AG10803 (cell line): Measurements from ENCODE around the gene CACHD1.

Source experiments
- DNase-seq: peaks from one replicate; pipeline ENCODE4 v3.0.0; 2010; ENCODE audit warnings: low read depth
- H3K4me3 ChIP-seq: 2 replicates; pipeline ENCODE4 v1.5.1; 2011; ENCODE audit warnings: mild to moderate bottlenecking, low read length, control low read depth
- CTCF ChIP-seq: conservative IDR thresholded peaks from 2 replicates; pipeline ENCODE4 v1.5.1; 2011; ENCODE audit warnings: mild to moderate bottlenecking, low read length, control low read depth, inconsistent platforms

Gene CACHD1

GRCh38 chr1:64546013-64546412, 76.1 kb downstream of the CACHD1 start:
- no peak for TF ChIP-seq CTCF
- no peak overlapping the region for H3K4me3 ChIP-seq
- no peak for DNase-seq

GRCh38 chr1:64549464-64550239, 79.7 kb downstream of the CACHD1 start:
- DNase-seq = no peak
- H3K4me3 ChIP-seq = no peak overlapping the region
- no peak for TF ChIP-seq CTCF

- no peak for DNase-seq
- H3K4me3 ChIP-seq = no peak overlapping the region
- no peak for TF ChIP-seq CTCF
Observed at GRCh38 chr1:64550510-64550909, 80.6 kb downstream of the CACHD1 start.

GRCh38 chr1:64550946-64551605, 81.1 kb downstream of the CACHD1 start:
- no peak for TF ChIP-seq CTCF
- DNase-seq = peak; percentile 17

GRCh38 chr1:64553285-64553684, 83.4 kb downstream of the CACHD1 start:
- H3K4me3 ChIP-seq = no peak overlapping the region
- DNase-seq = no peak
- TF ChIP-seq CTCF = no peak

More at GRCh38 chr1:64550946-64551605, 81.1 kb downstream of the CACHD1 start:
- H3K4me3 ChIP-seq = no peak overlapping the region

GRCh38 chr1:64555947-64556346, 86.0 kb downstream of the CACHD1 start:
- no peak for DNase-seq
- no peak overlapping the region for H3K4me3 ChIP-seq
- no peak for TF ChIP-seq CTCF

GRCh38 chr1:64561993-64562392, 92.1 kb downstream of the CACHD1 start:
- no peak overlapping the region for H3K4me3 ChIP-seq
- no peak for TF ChIP-seq CTCF
- no peak for DNase-seq
